Heart left ventricle (tissue), 16 donors: Measurements from ENCODE around the gene POLR3H. TPM values are rescaled to one million over a fixed set of nuclear protein-coding genes. Genes with fewer than 3 reads are reported as not detected.

ENCODE experiments used
- ATAC-seq, 4 donors: fragments of 200-7000 bp; cut with Tn5 transposase; one replicate each; pipeline ENCODE4 v1.9.1; 2020 to 2022; ENCODE audit warnings: moderate library complexity in 4 of 4, mild to moderate bottlenecking in 3 of 4, moderate number of reproducible peaks in 1 of 4
- DNase-seq, 5 donors: peaks; one replicate each; pipeline ENCODE4 v3.0.0-alpha.2; 2020
- H3K27ac ChIP-seq, 12 donors: fragments of 200-600 bp; sonication (generic) in 4 of 12; one replicate each; pipeline versions ENCODE4 v1.5.0 to v1.8.0; 2016 to 2022; ENCODE audit warnings: mild to moderate bottlenecking in 2 of 12
- H3K27me3 ChIP-seq, 9 donors: fragments of 200-600 bp; sonication (generic) in 2 of 9; one replicate each; pipeline versions ENCODE4 v1.5.1 to v1.8.0; 2016 to 2022; ENCODE audit warnings: mild to moderate bottlenecking in 3 of 9
- H3K36me3 ChIP-seq, 9 donors: fragments of 200-600 bp; sonication (generic) in 2 of 9; one replicate each; pipeline versions ENCODE4 v1.5.0 to v1.8.0; 2018 to 2022; ENCODE audit warnings: mild to moderate bottlenecking in 2 of 9
- H3K4me1 ChIP-seq, 12 donors: fragments of 200-600 bp; sonication (generic) in 4 of 12; one replicate each; pipeline versions ENCODE4 v1.5.0 to v1.8.0; 2016 to 2022; ENCODE audit warnings: mild to moderate bottlenecking in 3 of 12
- H3K4me3 ChIP-seq, 12 donors: fragments of 200-600 bp; sonication (generic) in 4 of 12; one replicate each; pipeline versions ENCODE4 v1.5.0 to v1.8.0; 2017 to 2022; ENCODE audit warnings: mild to moderate bottlenecking in 9 of 12, moderate library complexity in 4 of 12
- H3K9me3 ChIP-seq, 12 donors: fragments of 200-600 bp; sonication (generic) in 4 of 12; one replicate each; pipeline versions ENCODE4 v1.5.0 to v1.8.0; 2016 to 2022; ENCODE audit warnings: mild to moderate bottlenecking in 1 of 12
- CTCF ChIP-seq, 12 donors: fragments of 200-600 bp; sonication (generic) in 4 of 12; IDR thresholded peaks; one replicate each; pipeline versions ENCODE4 v1.5.0 to v1.8.0; 2018 to 2022; ENCODE audit warnings: antibody characterized with exemption in 12 of 12, mild to moderate bottlenecking in 5 of 12
- POLR2A ChIP-seq, 2 donors: fragments of 450-650 bp; IDR thresholded peaks; one replicate each; pipeline ENCODE4 v1.6.1; 2017; ENCODE audit warnings: antibody characterized with exemption in 2 of 2, mild to moderate bottlenecking in 2 of 2, moderate library complexity in 2 of 2
- WGBS, 4 donors: extraction: QIAGEN DNeasy Blood & Tissue Kit in 2 of 4; methylation state at CpG; one replicate each; pipeline versions ENCODE4 v1.1.5 to v1.1.7; 2013 to 2018; 5-methylcytosine and 5-hydroxymethylcytosine counted together
- intact Hi-C, 10 donors: fragments of 100-400 bp; cut with DNase I; formaldehyde crosslinking; loops; one replicate each; pipeline versions ENCODE4 v1.11.1 to v1.14.2; 2022
- polyA plus RNA-seq, 2 donors: library from polyadenylated mRNA; stranded (reverse); fragments of 200-250 nt; gene quantifications; one replicate each; pipeline ENCODE4 v1.2.3, GENCODE V29; 2013
- total RNA-seq, 9 donors: library from RNA; depleted of rRNA in 2 of 9; stranded (reverse); fragments of >200 nt in 2 of 9; fragmentation: NEBNext Ultra II Directional in 3 of 9; extraction: Animal tissue kit (Norgen Biotek cat#: 25700) in 3 of 9; gene quantifications; one replicate each; pipeline versions ENCODE4 v1.1.0 to v1.2.4, GENCODE V29; 2016 to 2023
- donor health status: ischemic (EF 13 %, LVEDD 7.1; RV severe dilation, severe dysfunction).
- donor health status: healthy with polysubstance abuse.
- donor health status: DM: no; HTN: yes; CAD: no.
- donor health status: DM: no; HTN: no; CAD: no.
- donor health status: ischemic (EF 25% LVEDD 6.9; RV normal size, moderate dysfunction).
- donor health status: ischemic (EF 25% LVEDD 5.7; RV mildly dilated, moderate dysfunction).
- donor health status: healthy.
- donor health status: DM: yes; HTN: yes; CAD: no.
- donor health status: ischemic (EF 35%, LVEDD 5.7; RV mildly dilated, moderate dysfunction).
- donor health status: nonischemic (EF 11% LVEDD 7.7; RV severe dilation, severe dysfunction).
- donor health status: DM: yes; HTN: yes; CAD: no.
- donor health status: PGD.
- donor health status: ischemic (EF 29% LVEDD 5.4; RV normal size, mild dysfunction).
- donor health status: nonischemic (EF 23%, LVEDD 6.1; RV moderate dilation, normal function).

POLR3H gene
- total and polyA plus RNA-seq, 11 donors: 12.2 to 31.2 (median 19.3) TPM

GRCh38 chr22:41517172-41518047 lies 26.9 kb downstream of the POLR3H start:
- TF ChIP-seq CTCF (IDR thresholded peaks at IDR 0.05) (peak; percentile 81 to 93 (median 88)), POLR2A (IDR thresholded peaks at IDR 0.05) (no peak)
- H3K4me3 ChIP-seq: no peak overlapping the region
- intact Hi-C loops: loop anchor here in 9 of 10 donors (1.0 to 5.0 kb wide), 5 partner anchors 40 to 115 kb away; no protein-coding TSS in a partner anchor
- H3K27ac ChIP-seq: peak overlapping the region in 9 of 12 donors; percentile 16 to 89 (median 54)
- H3K27me3 ChIP-seq: no peaks in the 10 kb centered on the region
- no peaks in the 10 kb centered on the region for H3K9me3 ChIP-seq
- H3K36me3 ChIP-seq: peaks cover 0 to 97% (median 82%) of the 10 kb centered on the region in 9 donors
- 46 to 56% (median 53%) methylated on average over 16 to 22 of the region's 22 CpGs for WGBS, 4 donors
- peak in 3 of 4 donors; percentile 37 to 40 (median 38) for ATAC-seq
- DNase-seq: peak in 3 of 5 donors; percentile 63 to 74 (median 70)
- H3K4me1 ChIP-seq: peaks cover 0 to 48% (median 18%) of the 10 kb centered on the region in 12 donors

- Histone ChIP-seq H3K27me3 (no peaks in the 10 kb centered on the region), H3K9me3 (no peaks in the 10 kb centered on the region), H3K4me1 (peaks cover 0 to 52% (median 25%) of the 10 kb centered on the region in 12 donors), H3K4me3 (no peak overlapping the region), H3K36me3 (peaks cover 0 to 96% (median 90%) of the 10 kb centered on the region in 9 donors), H3K27ac (peak overlapping the region in 4 of 12 donors; percentile 41 to 89 (median 64))
- 75 to 84% (median 82%) methylated on average over 8 of the region's 8 CpGs for WGBS, 4 donors
- no peak for TF ChIP-seq POLR2A (IDR thresholded peaks at IDR 0.05)
- TF ChIP-seq CTCF (IDR thresholded peaks at IDR 0.05): no peak
- no peak for ATAC-seq
- intact Hi-C loops: loop anchor here in 8 of 10 donors (2.0 to 5.0 kb wide), 4 partner anchors 39 to 114 kb away; no protein-coding TSS in a partner anchor
- no peak for DNase-seq
Measured at GRCh38 chr22:41516462-41516861, 27.8 kb downstream of the POLR3H start.

GRCh38 chr22:41513391-41513790 lies 30.9 kb downstream of the POLR3H start:
- 55 to 67% (median 63%) methylated on average over 5 of the region's 5 CpGs for WGBS, 4 donors
- ATAC-seq (peak in 2 of 4 donors; percentile 17), DNase-seq (no peak)
- Histone ChIP-seq H3K36me3 (peaks cover 0 to 94% (median 86%) of the 10 kb centered on the region in 9 donors), H3K27ac (peak overlapping the region in 11 of 12 donors; percentile 14 to 89 (median 73)), H3K9me3 (no peaks in the 10 kb centered on the region), H3K27me3 (no peaks in the 10 kb centered on the region), H3K4me1 (peaks cover 0 to 74% (median 31%) of the 10 kb centered on the region in 12 donors), H3K4me3 (no peak overlapping the region)
- intact Hi-C loops: loop anchor here in 1 of 10 donors (5.0 kb wide), 1 partner anchor 41 kb away; no protein-coding TSS in a partner anchor
- no peak for TF ChIP-seq CTCF (IDR thresholded peaks at IDR 0.05)
- TF ChIP-seq POLR2A (IDR thresholded peaks at IDR 0.05): no peak
